SU-DHL-6 (cell line): Measurements from ENCODE around the gene SATB1.

Source experiments
- EZH2phosphoT487 ChIP-seq: fragments of 200-600 bp; sonication (generic), shearing (Covaris generic); conservative IDR thresholded peaks from 2 replicates; pipeline ENCODE4 v1.6.1; 2018; ENCODE audit warnings: mild to moderate bottlenecking, antibody characterized with exemption, low read length, moderate library complexity, mixed read lengths
- TF ChIP-seq, protein P1 (sequence below): fragments of 200-600 bp; sonication (generic); IDR thresholded peaks from one replicate; pipeline ENCODE4 v1.5.1; 2017; ENCODE audit warnings: antibody characterized with exemption, mild to moderate bottlenecking, low read length, moderate library complexity; ENCODE audit not compliant: insufficient read depth, poor library complexity, severe bottlenecking

- TF ChIP-seq, protein P1, sequence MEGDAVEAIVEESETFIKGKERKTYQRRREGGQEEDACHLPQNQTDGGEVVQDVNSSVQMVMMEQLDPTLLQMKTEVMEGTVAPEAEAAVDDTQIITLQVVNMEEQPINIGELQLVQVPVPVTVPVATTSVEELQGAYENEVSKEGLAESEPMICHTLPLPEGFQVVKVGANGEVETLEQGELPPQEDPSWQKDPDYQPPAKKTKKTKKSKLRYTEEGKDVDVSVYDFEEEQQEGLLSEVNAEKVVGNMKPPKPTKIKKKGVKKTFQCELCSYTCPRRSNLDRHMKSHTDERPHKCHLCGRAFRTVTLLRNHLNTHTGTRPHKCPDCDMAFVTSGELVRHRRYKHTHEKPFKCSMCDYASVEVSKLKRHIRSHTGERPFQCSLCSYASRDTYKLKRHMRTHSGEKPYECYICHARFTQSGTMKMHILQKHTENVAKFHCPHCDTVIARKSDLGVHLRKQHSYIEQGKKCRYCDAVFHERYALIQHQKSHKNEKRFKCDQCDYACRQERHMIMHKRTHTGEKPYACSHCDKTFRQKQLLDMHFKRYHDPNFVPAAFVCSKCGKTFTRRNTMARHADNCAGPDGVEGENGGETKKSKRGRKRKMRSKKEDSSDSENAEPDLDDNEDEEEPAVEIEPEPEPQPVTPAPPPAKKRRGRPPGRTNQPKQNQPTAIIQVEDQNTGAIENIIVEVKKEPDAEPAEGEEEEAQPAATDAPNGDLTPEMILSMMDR, result no peak
- no peak for TF ChIP-seq EZH2phosphoT487
Observed at GRCh38 chr3:18423401-18424212, 1.5 kb downstream of the SATB1 start.
